Measurements from ENCODE around the gene HGS.

The HGS gene

GRCh38 chr17:81706757-81707624 is 23.2 kb downstream of the HGS start:
- DNase-seq, result no peak

- DNase-seq, result no peak
Observed at GRCh38 chr17:81707725-81708646, 24.2 kb downstream of the HGS start.

GRCh38 chr17:81708739-81709185 is 25.0 kb downstream of the HGS start:
- DNase-seq, result no peak

GRCh38 chr17:81710514-81711308 is 26.9 kb downstream of the HGS start:
- no peak for DNase-seq

- peak; percentile 70 for DNase-seq
Observed at GRCh38 chr17:81711814-81712467, 28.1 kb downstream of the HGS start, which contains the start of gene SLC25A10. Gene SLC25A10 (plus strand): TSS chr17:81712284. CDS start chr17:81712427, 143 bp downstream.

- DNase-seq, result no peak
Observed at GRCh38 chr17:81712468-81713003, 28.7 kb downstream of the HGS start.

GRCh38 chr17:81713004-81713555 is 29.3 kb downstream of the HGS start:
- DNase-seq, result no peak

- no peak for DNase-seq
Observed at GRCh38 chr17:81713556-81714411, 30.0 kb downstream of the HGS start.

- DNase-seq, result no peak
Observed at GRCh38 chr17:81714412-81715106, 30.7 kb downstream of the HGS start.

GRCh38 chr17:81715107-81715871 is 31.5 kb downstream of the HGS start:
- no peak for DNase-seq

- DNase-seq, result no peak
Observed at GRCh38 chr17:81715872-81716673, 32.3 kb downstream of the HGS start.

GRCh38 chr17:81716674-81716996 is 32.8 kb downstream of the HGS start:
- no peak for DNase-seq

GRCh38 chr17:81717049-81717765 is 33.4 kb downstream of the HGS start:
- DNase-seq, result no peak

- no peak for DNase-seq
Observed at GRCh38 chr17:81717766-81718089, 33.9 kb downstream of the HGS start.

GRCh38 chr17:81719410-81720266 is 35.8 kb downstream of the HGS start:
- no peak for DNase-seq

- no peak for DNase-seq
Observed at GRCh38 chr17:81720267-81721071, 36.7 kb downstream of the HGS start.

Data from activated gamma-delta T cell treated with Interleukin-2 at 50 U/mL for 16 hours (primary cell).